Gastroesophageal sphincter (tissue), 4 donors: ENCODE data around the gene CDH4. TPM values are rescaled to one million over a fixed set of nuclear protein-coding genes. Genes with fewer than 3 reads are reported as not detected.

ENCODE experiments used
- ATAC-seq: fragments of 150-250 bp; one replicate; pipeline ENCODE4 v1.9.1; 2016; ENCODE audit warnings: mild to moderate bottlenecking, moderate library complexity
- H3K27ac ChIP-seq, 4 donors: fragments of 200-600 bp; sonication (generic) in 3 of 4; 1 replicate in 3 of 4; 2 replicates in 1 of 4; pipeline ENCODE4 v1.5.1; 2016 to 2019
- H3K27me3 ChIP-seq: fragments of 200-600 bp; sonication (generic); one replicate; pipeline ENCODE4 v1.5.1; 2019
- H3K36me3 ChIP-seq, 2 donors: fragments of 200-600 bp; sonication (generic); one replicate each; pipeline ENCODE4 v1.5.1; 2019; ENCODE audit warnings: control low read depth in 1 of 2
- H3K4me1 ChIP-seq, 3 donors: fragments of 200-600 bp; sonication (generic); 1 replicate in 2 of 3; 2 replicates in 1 of 3; pipeline ENCODE4 v1.5.1; 2016 to 2019; ENCODE audit warnings: control low read depth in 2 of 3
- H3K4me3 ChIP-seq, 2 donors: fragments of 200-600 bp; sonication (generic); one replicate each; pipeline ENCODE4 v1.5.1; 2019; ENCODE audit warnings: mild to moderate bottlenecking in 1 of 2, moderate library complexity in 1 of 2
- H3K9me3 ChIP-seq, 3 donors: fragments of 200-600 bp; sonication (generic); one replicate each; pipeline ENCODE4 v1.5.1; 2017 to 2019; ENCODE audit warnings: control low read depth in 2 of 3
- CTCF ChIP-seq, 4 experiments: fragments of 200-600 bp in 2 of 4; fragments of 450-650 bp in 2 of 4; sonication (generic) in 1 of 4; IDR thresholded peaks; one replicate each; pipeline ENCODE4 v1.5.1; 2017 to 2019; ENCODE audit warnings: antibody characterized with exemption in 4 of 4, mild to moderate bottlenecking in 2 of 4, moderate library complexity in 2 of 4
- EP300 ChIP-seq: sonication (generic); formaldehyde crosslinking; IDR thresholded peaks from one replicate; pipeline ENCODE4 v1.6.1; 2017; ENCODE audit warnings: antibody characterized with exemption, mild to moderate bottlenecking
- POLR2A ChIP-seq, 2 donors: fragments of 450-650 bp; IDR thresholded peaks; one replicate each; pipeline ENCODE4 v1.6.1; 2017; ENCODE audit warnings: antibody characterized with exemption in 2 of 2, mild to moderate bottlenecking in 2 of 2, moderate library complexity in 1 of 2
- POLR2AphosphoS5 ChIP-seq: sonication (generic); formaldehyde crosslinking; IDR thresholded peaks from one replicate; pipeline ENCODE4 v1.6.1; 2017; ENCODE audit warnings: antibody characterized with exemption
- WGBS, 2 donors: methylation state at CpG; one replicate each; pipeline ENCODE4 v1.1.5; 2018; ENCODE audit warnings: low coverage in 1 of 2; 5-methylcytosine and 5-hydroxymethylcytosine counted together
- total RNA-seq, 4 donors: library from RNA; depleted of rRNA; stranded (reverse); fragments of >200 nt; gene quantifications; one replicate each; pipeline ENCODE4 v1.1.0, GENCODE V29; 2016

The CDH4 gene
- total RNA-seq, 4 donors from 2014 or later = under 0.01 to 1.5 (median 0.42) TPM; not detected in 1

- no peak overlapping the region for H3K27ac ChIP-seq
- no peak overlapping the region for H3K4me3 ChIP-seq
- H3K27me3 ChIP-seq = peaks cover 52% of the 10 kb centered on the region
- no peak for ATAC-seq
- peaks cover 0 to 15% (median 0%) of the 10 kb centered on the region in 3 donors for H3K4me1 ChIP-seq
- WGBS, 2 donors = 73 to 93% methylated on average over 3 to 6 of the region's 21 CpGs
- H3K9me3 ChIP-seq = no peaks in the 10 kb centered on the region
- no peaks in the 10 kb centered on the region for H3K36me3 ChIP-seq
- TF ChIP-seq POLR2A (IDR thresholded peaks at IDR 0.05) = no peak
- TF ChIP-seq EP300 = no peak
- no peak for TF ChIP-seq POLR2AphosphoS5
- no peak for TF ChIP-seq CTCF (IDR thresholded peaks at IDR 0.05)
These were observed 547.9 kb downstream of the CDH4 start for GRCh38 chr20:61799928-61800327.

GRCh38 chr20:61800359-61801064 lies 548.5 kb downstream of the CDH4 start:
- 65 to 83% methylated on average over 3 to 6 of the region's 13 CpGs for WGBS, 2 donors
- H3K36me3 ChIP-seq = no peaks in the 10 kb centered on the region
- peaks cover 52% of the 10 kb centered on the region for H3K27me3 ChIP-seq
- no peak overlapping the region for H3K27ac ChIP-seq
- no peaks in the 10 kb centered on the region for H3K9me3 ChIP-seq
- peaks cover 0 to 15% (median 0%) of the 10 kb centered on the region in 3 donors for H3K4me1 ChIP-seq
- H3K4me3 ChIP-seq = no peak overlapping the region
- TF ChIP-seq EP300 (no peak), CTCF (IDR thresholded peaks at IDR 0.05) (no peak), POLR2A (IDR thresholded peaks at IDR 0.05) (no peak), POLR2AphosphoS5 (no peak)
- ATAC-seq = no peak

GRCh38 chr20:61801065-61801360 lies 549.0 kb downstream of the CDH4 start:
- Histone ChIP-seq H3K4me3 (no peak overlapping the region), H3K36me3 (no peaks in the 10 kb centered on the region), H3K27ac (no peak overlapping the region), H3K4me1 (peaks cover 0 to 15% (median 0%) of the 10 kb centered on the region in 3 donors), H3K27me3 (peaks cover 52% of the 10 kb centered on the region), H3K9me3 (no peaks in the 10 kb centered on the region)
- TF ChIP-seq CTCF (IDR thresholded peaks at IDR 0.05) (no peak), EP300 (no peak), POLR2AphosphoS5 (no peak), POLR2A (IDR thresholded peaks at IDR 0.05) (no peak)
- no CpG with 5 or more reads among the region's 9 CpGs for WGBS, 2 donors
- ATAC-seq = no peak

- no peaks in the 10 kb centered on the region for H3K36me3 ChIP-seq
- H3K9me3 ChIP-seq = no peaks in the 10 kb centered on the region
- H3K27ac ChIP-seq = no peak overlapping the region
- H3K4me1 ChIP-seq = peaks cover 0 to 15% (median 0%) of the 10 kb centered on the region in 3 donors
- WGBS, 2 donors = 60% methylated on average over 1 of the region's 4 CpGs; no CpG with 5 or more reads in 1 of the 2 donors
- peaks cover 52% of the 10 kb centered on the region for H3K27me3 ChIP-seq
- ATAC-seq = no peak
- no peak overlapping the region for H3K4me3 ChIP-seq
- TF ChIP-seq CTCF (IDR thresholded peaks at IDR 0.05) (no peak), POLR2AphosphoS5 (no peak)
These were observed 549.4 kb downstream of the CDH4 start for GRCh38 chr20:61801428-61801827.

GRCh38 chr20:61801857-61802442 lies 549.9 kb downstream of the CDH4 start:
- Histone ChIP-seq H3K4me3 (no peak overlapping the region), H3K27ac (no peak overlapping the region), H3K9me3 (no peaks in the 10 kb centered on the region), H3K4me1 (peaks cover 0 to 15% (median 0%) of the 10 kb centered on the region in 3 donors), H3K27me3 (peaks cover 55% of the 10 kb centered on the region), H3K36me3 (no peaks in the 10 kb centered on the region)
- WGBS, 2 donors = 60 to 100% methylated on average over 2 of the region's 10 CpGs
- no peak for ATAC-seq
- no peak for TF ChIP-seq EP300
- no peak for TF ChIP-seq CTCF (IDR thresholded peaks at IDR 0.05)
- no peak for TF ChIP-seq POLR2A (IDR thresholded peaks at IDR 0.05)
- no peak for TF ChIP-seq POLR2AphosphoS5
